ENCODE results near the gene MYCBP2.

MYCBP2 gene

DNA sequence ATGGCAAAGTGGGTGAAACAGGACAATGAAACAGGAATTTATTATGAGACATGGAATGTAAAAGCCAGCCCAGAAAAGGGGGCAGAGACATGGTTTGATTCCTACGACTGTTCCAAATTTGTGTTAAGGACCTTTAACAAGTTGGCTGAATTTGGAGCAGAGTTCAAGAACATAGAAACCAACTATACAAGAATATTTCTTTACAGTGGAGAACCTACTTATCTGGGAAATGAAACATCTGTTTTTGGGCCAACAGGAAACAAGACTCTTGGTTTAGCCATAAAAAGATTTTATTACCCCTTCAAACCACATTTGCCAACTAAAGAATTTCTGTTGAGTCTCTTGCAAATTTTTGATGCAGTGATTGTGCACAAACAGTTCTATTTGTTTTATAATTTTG lies 326.4 kb downstream of the MYCBP2 start:
- no peak overlapping the region for H3K4me3 ChIP-seq (ENCODE audit: low read depth, low read length)
- TF ChIP-seq CTCF (IDR thresholded peaks at IDR 0.05; ENCODE audit: low read depth, low read length) = no peak

All from WI38 (cell line).